Astrocyte of the spinal cord (primary cell): ENCODE results near the gene FBXL7.

Source experiments
- DNase-seq: peaks from one replicate; pipeline ENCODE4 v3.0.0; 2011; ENCODE audit warnings: low read depth, low spot score
- H3K4me3 ChIP-seq: 2 replicates; pipeline ENCODE4 v1.5.1; 2011; ENCODE audit warnings: low read depth, mild to moderate bottlenecking, low read length, moderate library complexity
- in situ Hi-C: cut with HindIII; loops from 2 replicates; pipeline ENCODE4 v1.10.0; 2017; ENCODE audit warnings: low sequenced_read_pairs
- TF ChIP-seq, protein P1 (sequence below): IDR thresholded peaks from 2 replicates; pipeline ENCODE4 v1.5.1; 2012; ENCODE audit warnings: low read depth, mild to moderate bottlenecking, low read length, inconsistent platforms

The FBXL7 gene

DNA sequence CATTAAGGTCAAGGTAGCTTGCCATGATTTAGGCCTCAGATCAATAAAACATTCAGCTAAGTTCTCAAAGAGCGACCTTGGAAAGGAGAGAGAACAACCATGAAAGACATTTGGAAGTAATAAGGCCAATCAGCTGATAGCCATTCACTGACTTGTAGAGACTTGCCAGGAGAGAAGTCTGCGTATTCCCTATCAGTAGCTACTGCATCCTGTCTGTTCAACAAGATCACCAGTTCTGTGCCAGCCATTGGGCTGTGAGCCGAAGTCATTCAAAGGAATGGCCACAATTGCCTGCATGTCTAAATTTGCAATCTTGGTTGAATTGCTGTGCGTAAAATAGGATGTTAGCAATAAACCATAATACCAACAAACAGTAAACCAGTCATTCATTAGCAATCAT lies 219.8 kb downstream of the FBXL7 start:
- in situ Hi-C loops = no loop called here
- TF ChIP-seq, protein P1, sequence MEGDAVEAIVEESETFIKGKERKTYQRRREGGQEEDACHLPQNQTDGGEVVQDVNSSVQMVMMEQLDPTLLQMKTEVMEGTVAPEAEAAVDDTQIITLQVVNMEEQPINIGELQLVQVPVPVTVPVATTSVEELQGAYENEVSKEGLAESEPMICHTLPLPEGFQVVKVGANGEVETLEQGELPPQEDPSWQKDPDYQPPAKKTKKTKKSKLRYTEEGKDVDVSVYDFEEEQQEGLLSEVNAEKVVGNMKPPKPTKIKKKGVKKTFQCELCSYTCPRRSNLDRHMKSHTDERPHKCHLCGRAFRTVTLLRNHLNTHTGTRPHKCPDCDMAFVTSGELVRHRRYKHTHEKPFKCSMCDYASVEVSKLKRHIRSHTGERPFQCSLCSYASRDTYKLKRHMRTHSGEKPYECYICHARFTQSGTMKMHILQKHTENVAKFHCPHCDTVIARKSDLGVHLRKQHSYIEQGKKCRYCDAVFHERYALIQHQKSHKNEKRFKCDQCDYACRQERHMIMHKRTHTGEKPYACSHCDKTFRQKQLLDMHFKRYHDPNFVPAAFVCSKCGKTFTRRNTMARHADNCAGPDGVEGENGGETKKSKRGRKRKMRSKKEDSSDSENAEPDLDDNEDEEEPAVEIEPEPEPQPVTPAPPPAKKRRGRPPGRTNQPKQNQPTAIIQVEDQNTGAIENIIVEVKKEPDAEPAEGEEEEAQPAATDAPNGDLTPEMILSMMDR = no peak
- H3K4me3 ChIP-seq = no peak overlapping the region
- DNase-seq = no peak

DNA sequence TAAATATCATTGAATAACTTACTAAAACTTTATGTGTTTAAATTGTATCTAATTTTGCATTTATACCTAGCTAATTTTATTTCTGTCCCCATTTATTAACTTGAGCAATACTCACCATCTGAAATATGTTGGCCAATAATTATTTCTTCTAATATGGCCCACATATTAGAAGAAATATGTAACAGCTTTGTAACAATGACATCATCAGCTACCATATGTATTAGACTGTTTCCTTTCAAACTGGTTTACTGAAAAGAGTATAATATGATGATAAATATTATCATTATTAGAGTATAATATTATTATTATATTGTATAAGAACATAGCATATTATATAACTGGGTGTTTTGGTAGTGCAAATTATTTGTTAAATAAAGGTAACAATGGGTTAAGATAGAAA lies 220.5 kb downstream of the FBXL7 start:
- TF ChIP-seq, protein P1 = no peak
- DNase-seq = no peak
- in situ Hi-C loops = no loop called here
- no peak overlapping the region for H3K4me3 ChIP-seq

DNA sequence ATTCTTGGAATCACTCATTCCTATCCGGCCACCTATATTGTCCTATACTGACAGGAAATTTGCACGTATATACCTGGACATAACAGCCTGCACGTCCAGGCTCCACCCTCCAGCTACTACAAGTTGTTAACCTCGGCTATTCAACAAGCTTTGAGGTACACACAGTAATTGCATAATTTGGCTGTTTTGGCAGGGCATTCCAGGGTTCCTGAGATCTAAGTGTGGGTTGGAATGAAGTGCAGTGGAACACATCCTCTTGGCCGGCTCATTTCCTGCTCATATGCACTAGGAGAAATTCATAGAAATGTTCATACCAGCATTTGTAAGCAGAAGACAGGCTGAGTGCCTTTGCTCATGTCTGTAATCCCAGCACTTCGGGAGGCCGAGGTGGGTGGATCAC lies 222.3 kb downstream of the FBXL7 start:
- no peak overlapping the region for H3K4me3 ChIP-seq
- TF ChIP-seq, protein P1 = no peak
- in situ Hi-C loops = no loop called here
- DNase-seq = no peak

DNA sequence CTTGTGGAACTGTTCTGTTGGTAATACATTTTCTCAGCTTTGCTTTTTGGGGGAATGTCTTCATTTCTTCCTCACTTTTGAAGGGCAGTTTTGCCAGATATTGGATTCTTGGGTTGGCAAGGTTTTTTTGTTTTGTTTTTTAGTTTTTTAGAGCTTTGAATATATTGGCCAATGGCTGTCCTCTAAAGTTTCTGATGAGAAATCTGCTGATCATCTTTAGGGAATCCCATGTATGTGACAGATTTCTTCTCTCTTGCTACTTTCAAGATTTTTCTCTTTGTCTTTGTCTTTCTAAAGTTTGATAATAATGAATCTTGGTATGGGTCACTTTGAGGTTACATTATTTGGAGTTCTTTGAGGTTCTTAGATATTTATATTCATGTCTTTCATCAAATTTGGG lies 227.4 kb downstream of the FBXL7 start:
- in situ Hi-C loops = no loop called here
- TF ChIP-seq, protein P1 = no peak
- no peak for DNase-seq
- no peak overlapping the region for H3K4me3 ChIP-seq

- TF ChIP-seq, protein P1 = no peak
- H3K4me3 ChIP-seq = no peak overlapping the region
- in situ Hi-C loops = no loop called here
- no peak for DNase-seq
These were observed 228.8 kb downstream of the FBXL7 start for GRCh38 chr5:15728811-15729210.

GRCh38 chr5:15731699-15732098 lies 231.7 kb downstream of the FBXL7 start:
- DNase-seq = no peak
- H3K4me3 ChIP-seq = no peak overlapping the region
- in situ Hi-C loops = no loop called here
- TF ChIP-seq, protein P1 = no peak

- in situ Hi-C loops = no loop called here
- TF ChIP-seq, protein P1 = no peak
- no peak overlapping the region for H3K4me3 ChIP-seq
- DNase-seq = no peak
These were observed 234.1 kb downstream of the FBXL7 start for GRCh38 chr5:15734058-15734457.
